Measurements from ENCODE around the gene TRPM2. TPM values are rescaled to one million over a fixed set of nuclear protein-coding genes. Genes with fewer than 3 reads are reported as not detected.

Gene TRPM2
- total RNA-seq, 1 experiment from 2014 or later, result not detected

DNA sequence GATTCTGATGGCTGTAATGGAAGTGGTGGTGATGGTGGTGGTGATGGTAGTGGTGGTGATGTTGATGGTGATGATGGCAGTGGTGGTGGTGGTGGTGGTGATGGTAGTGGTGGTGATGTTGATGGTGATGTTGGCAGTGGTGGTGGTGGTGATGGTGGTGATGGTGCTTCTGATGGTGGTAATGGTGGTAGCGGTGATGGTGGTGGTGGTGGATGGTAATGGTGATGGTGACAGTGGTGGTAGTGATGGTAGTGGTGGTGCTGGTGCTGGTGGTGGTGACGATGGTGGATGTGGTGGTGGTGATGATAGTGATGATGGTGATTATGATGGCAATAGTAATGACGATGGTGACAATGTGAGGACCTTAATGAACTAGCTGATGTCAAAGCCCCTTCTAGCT, 66.3 kb downstream of the TRPM2 start:
- Histone ChIP-seq H3K27me3 (ENCODE audit: insufficient read depth, low read depth) (peaks cover 19% of the 10 kb centered on the region), H3K27ac (no peak overlapping the region), H2AFZ (no peak overlapping the region), H3F3A (ENCODE audit: insufficient read depth, low read depth) (no peaks in the 10 kb centered on the region), H3K36me3 (ENCODE audit: low read depth) (no peaks in the 10 kb centered on the region), H3K79me2 (ENCODE audit: low read depth) (no peaks in the 10 kb centered on the region), H3K9me3 (ENCODE audit: insufficient read depth, low read depth) (no peaks in the 10 kb centered on the region), H3K4me1 (replicated peaks; ENCODE audit: insufficient read depth) (no peaks in the 10 kb centered on the region), H4K20me1 (ENCODE audit: insufficient read depth) (no peaks in the 10 kb centered on the region), H3K4me2 (no peak overlapping the region), H3K9me2 (ENCODE audit: insufficient read depth) (no peaks in the 10 kb centered on the region), H3K4me3 (no peak overlapping the region)
- CTCF ChIA-PET, result no interaction called here
- intact Hi-C loops (cut with micrococcal nuclease; ENCODE audit: unreplicated experiment), result no loop called here
- TF ChIP-seq, protein P1, sequence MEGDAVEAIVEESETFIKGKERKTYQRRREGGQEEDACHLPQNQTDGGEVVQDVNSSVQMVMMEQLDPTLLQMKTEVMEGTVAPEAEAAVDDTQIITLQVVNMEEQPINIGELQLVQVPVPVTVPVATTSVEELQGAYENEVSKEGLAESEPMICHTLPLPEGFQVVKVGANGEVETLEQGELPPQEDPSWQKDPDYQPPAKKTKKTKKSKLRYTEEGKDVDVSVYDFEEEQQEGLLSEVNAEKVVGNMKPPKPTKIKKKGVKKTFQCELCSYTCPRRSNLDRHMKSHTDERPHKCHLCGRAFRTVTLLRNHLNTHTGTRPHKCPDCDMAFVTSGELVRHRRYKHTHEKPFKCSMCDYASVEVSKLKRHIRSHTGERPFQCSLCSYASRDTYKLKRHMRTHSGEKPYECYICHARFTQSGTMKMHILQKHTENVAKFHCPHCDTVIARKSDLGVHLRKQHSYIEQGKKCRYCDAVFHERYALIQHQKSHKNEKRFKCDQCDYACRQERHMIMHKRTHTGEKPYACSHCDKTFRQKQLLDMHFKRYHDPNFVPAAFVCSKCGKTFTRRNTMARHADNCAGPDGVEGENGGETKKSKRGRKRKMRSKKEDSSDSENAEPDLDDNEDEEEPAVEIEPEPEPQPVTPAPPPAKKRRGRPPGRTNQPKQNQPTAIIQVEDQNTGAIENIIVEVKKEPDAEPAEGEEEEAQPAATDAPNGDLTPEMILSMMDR (conservative IDR thresholded peaks at IDR 0.05), result no peak
- TF ChIP-seq EZH2 (IDR thresholded peaks at IDR 0.05; ENCODE audit: low read depth), result no peak
- no peak for DNase-seq
- no TSS peak for BruUV-seq (replicated peaks)
- POLR2A ChIA-PET (ENCODE audit: unreplicated experiment), result no interaction called here

DNA sequence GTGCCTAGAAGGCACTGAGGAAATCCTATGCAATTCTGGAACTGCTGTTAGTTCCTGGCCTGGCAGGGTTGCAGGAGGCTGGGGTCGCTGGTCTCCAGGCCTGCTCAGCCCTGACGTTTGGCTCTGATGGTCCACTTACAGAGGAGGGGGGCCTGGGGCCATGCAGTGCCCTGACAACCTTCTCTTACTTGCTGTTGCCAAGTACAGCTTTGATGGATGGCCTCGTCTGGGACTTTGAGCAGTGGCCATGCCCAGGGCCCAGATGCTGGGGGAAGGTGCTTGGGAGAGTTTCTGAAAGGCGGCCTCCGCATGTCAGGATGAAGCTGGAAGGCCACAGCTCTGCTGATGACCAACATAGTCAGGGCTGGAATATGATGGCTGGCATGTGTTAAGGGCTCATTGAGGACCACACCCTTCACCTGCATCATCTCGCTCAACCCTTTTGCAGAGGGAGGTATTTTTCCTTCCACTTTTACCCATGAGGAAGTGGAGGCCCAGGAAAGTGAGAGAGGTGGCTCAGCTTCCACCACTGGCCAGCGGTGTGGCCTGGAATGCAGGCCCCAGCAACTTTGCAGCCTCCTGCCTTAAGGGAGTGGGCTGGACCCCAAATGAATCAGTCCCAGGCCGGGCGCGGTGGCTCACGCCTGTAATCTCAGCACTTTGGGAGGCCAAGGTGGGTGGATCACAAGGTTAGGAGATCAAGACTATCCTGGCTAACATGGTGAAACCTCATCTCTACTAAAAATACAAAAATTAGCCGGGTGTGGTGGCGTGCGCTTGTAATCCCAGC, 67.2 kb downstream of the TRPM2 start:
- Histone ChIP-seq H3K36me3 (ENCODE audit: low read depth) (no peaks in the 10 kb centered on the region), H3K27me3 (ENCODE audit: insufficient read depth, low read depth) (peaks cover 22% of the 10 kb centered on the region), H3F3A (ENCODE audit: insufficient read depth, low read depth) (no peaks in the 10 kb centered on the region), H3K9me2 (ENCODE audit: insufficient read depth) (no peaks in the 10 kb centered on the region), H3K27ac (no peak overlapping the region), H3K9me3 (ENCODE audit: insufficient read depth, low read depth) (no peaks in the 10 kb centered on the region), H4K20me1 (ENCODE audit: insufficient read depth) (no peaks in the 10 kb centered on the region), H2AFZ (no peak overlapping the region), H3K4me1 (replicated peaks; ENCODE audit: insufficient read depth) (no peaks in the 10 kb centered on the region), H3K4me2 (no peak overlapping the region), H3K4me3 (no peak overlapping the region), H3K79me2 (ENCODE audit: low read depth) (no peaks in the 10 kb centered on the region)
- BruUV-seq (replicated peaks), result no TSS peak
- no peak for DNase-seq
- TF ChIP-seq, protein P1 (conservative IDR thresholded peaks at IDR 0.05), result no peak
- no peak for TF ChIP-seq EZH2 (IDR thresholded peaks at IDR 0.05; ENCODE audit: low read depth)
- ChIA-PET CTCF (no interaction called here), POLR2A (ENCODE audit: unreplicated experiment) (no interaction called here)
- intact Hi-C loops (cut with micrococcal nuclease; ENCODE audit: unreplicated experiment), result no loop called here

DNA sequence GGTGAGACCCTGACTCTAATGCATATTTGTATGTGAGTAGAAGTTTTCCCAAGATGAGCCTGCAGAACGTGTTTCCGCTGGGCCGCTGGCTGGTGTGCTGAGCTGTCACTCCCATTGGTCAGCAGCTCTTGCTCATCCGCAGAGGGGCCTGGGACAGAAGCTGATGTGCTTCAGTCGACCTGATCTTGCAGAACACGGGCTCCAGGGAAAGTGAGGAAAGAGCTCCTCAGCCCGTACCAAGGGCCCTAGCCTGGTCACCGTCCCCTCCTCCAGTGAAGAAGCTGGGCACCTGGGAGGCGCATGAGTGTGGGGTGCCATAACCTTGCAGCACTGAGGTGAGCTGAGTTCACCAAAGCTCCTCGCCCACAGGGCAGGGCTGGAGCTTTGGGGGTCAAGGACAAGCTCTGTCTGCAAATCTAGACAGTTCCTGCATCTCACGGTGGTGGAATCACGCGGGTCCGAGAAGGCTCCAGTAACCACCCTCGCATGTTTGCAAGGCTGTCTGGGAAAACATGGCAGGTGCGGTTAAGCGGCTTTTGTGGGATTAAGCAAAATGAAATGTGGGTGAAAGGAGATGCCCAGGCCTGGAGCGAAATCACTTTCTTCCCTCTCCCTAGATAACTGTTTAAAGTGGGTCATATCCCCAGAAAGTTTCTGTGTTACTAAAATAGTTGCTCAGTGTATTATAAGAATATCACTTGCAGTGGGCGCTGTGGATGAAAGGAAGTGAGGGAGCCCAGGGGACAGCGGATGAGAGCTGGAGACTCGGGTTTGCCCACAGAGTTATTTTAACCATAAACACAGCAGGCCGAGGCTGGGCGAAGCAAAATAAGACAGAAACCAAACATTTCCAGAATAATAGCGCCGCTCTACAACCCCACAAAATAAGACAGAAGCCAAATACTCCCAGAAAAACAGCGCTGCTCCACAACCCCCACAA, 68.8 kb downstream of the TRPM2 start:
- Histone ChIP-seq H3F3A (ENCODE audit: insufficient read depth, low read depth) (no peaks in the 10 kb centered on the region), H3K36me3 (ENCODE audit: low read depth) (no peaks in the 10 kb centered on the region), H3K9me2 (ENCODE audit: insufficient read depth) (no peaks in the 10 kb centered on the region), H3K27ac (no peak overlapping the region), H2AFZ (no peak overlapping the region), H3K79me2 (ENCODE audit: low read depth) (no peaks in the 10 kb centered on the region), H3K9me3 (ENCODE audit: insufficient read depth, low read depth) (no peaks in the 10 kb centered on the region), H3K4me1 (replicated peaks; ENCODE audit: insufficient read depth) (no peaks in the 10 kb centered on the region), H3K4me2 (no peak overlapping the region), H3K27me3 (ENCODE audit: insufficient read depth, low read depth) (peaks cover 25% of the 10 kb centered on the region), H3K4me3 (no peak overlapping the region), H4K20me1 (ENCODE audit: insufficient read depth) (no peaks in the 10 kb centered on the region)
- intact Hi-C loops (cut with micrococcal nuclease; ENCODE audit: unreplicated experiment), result no loop called here
- no TSS peak for BruUV-seq (replicated peaks)
- ChIA-PET POLR2A (ENCODE audit: unreplicated experiment) (no interaction called here), CTCF (no interaction called here)
- no peak for TF ChIP-seq EZH2 (IDR thresholded peaks at IDR 0.05; ENCODE audit: low read depth)
- TF ChIP-seq, protein P1 (conservative IDR thresholded peaks at IDR 0.05), result no peak
- no peak for DNase-seq
